Right renal cortex interstitium (tissue), 3 donors: ENCODE measurements around the gene CCDC127. TPM values are rescaled to one million over a fixed set of nuclear protein-coding genes. Genes with fewer than 3 reads are reported as not detected.
"Not testable (repeated sequence)": the region's sequence is repeated elsewhere in the genome, so short reads cannot be mapped to it uniquely, and the experiment has no call there.

Experiments used
- DNase-seq, 3 donors: peaks; one replicate each; pipeline ENCODE4 v3.0.0-alpha.2; 2013; ENCODE audit warnings: low read depth in 3 of 3, low spot score in 2 of 3
- polyA plus RNA-seq, 3 donors: library from polyadenylated mRNA; unstranded; fragments of 120-200 nt; gene quantifications; one replicate each; pipeline ENCODE4 v1.2.1, GENCODE V29; 2013; ENCODE audit not compliant: insufficient read length in 3 of 3

CCDC127 gene
- polyA plus RNA-seq, 3 donors, result 11.2 to 14.8 (median 11.7) TPM

GRCh38 chr5:204462-204861 lies 13.5 kb downstream of the CCDC127 start:
- no peak for DNase-seq

DNA sequence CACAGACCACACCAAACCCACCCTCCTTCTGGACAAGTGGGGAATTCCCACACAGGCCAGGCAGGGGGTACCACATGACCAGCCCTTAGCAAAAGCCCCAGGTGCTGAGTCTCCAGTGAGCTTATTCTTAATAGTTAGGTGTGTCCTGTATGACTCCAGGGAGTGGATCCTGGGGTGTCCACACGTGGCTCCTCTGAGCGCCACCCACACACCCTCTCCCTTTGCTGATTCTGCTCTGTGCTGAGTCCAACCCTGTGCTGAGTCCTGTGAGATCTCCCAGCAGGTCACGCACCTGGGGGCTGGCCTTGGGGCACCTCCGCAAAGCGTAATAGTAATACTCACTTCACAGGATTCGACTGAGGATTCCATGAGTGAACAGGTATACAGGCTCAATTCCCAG lies 14.0 kb downstream of the CCDC127 start:
- no peak for DNase-seq

DNA sequence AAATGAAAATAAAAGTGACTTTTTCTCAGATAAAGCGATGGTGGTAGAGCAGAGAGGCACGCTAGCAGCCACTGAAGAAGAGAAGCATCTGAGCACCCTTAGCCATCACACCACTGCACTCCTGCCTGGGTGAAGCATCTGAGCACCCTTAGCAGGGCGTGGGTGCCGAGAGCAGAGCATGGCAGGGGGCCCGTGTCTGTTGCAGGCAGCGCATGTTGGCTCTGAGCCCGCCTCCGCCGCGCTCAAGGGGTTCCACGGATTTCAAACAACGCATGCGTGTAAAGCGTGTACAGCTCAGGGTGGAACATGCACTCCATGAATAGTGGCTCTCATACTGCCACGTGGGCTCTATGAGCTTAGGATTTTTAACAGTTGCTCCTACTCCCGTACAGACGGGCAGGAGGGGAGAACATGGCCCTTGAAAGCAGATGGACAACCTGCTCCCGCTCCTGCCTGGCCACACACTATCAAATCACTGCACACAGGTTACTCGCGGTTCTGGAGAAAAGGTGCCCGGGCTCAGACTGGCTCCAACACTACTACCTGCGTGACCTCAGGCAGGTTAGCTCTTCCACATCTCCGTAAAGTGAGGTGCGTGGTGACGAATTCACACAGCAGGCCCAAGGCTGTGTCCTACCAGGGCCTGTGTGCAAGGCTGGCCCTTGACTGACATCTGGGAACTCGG lies 14.6 kb downstream of the CCDC127 start:
- DNase-seq, result no peak

GRCh38 chr5:201672-202071 lies 16.3 kb downstream of the CCDC127 start:
- no peak for DNase-seq

DNA sequence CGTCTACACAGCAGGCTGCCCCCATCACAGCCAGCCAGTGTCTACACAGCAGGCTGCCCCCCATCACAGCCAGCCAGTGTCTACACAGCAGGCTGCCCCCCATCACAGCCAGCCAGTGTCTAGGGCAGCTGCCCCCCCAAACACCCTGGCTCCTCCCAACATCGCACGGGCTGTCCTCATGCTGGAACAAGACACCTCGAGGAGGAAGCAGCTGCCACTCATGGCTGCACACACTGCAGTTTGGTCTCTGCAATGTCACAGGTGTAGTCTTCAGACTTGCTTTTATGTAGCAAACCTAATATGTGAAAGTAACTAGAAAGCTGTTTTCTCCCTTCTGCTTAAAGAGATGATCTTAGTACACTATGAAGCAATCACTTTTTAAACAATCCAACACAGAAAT lies 17.0 kb downstream of the CCDC127 start:
- no peak for DNase-seq

- no peak for DNase-seq
These were observed 17.9 kb downstream of the CCDC127 start for GRCh38 chr5:199950-200645.

DNA sequence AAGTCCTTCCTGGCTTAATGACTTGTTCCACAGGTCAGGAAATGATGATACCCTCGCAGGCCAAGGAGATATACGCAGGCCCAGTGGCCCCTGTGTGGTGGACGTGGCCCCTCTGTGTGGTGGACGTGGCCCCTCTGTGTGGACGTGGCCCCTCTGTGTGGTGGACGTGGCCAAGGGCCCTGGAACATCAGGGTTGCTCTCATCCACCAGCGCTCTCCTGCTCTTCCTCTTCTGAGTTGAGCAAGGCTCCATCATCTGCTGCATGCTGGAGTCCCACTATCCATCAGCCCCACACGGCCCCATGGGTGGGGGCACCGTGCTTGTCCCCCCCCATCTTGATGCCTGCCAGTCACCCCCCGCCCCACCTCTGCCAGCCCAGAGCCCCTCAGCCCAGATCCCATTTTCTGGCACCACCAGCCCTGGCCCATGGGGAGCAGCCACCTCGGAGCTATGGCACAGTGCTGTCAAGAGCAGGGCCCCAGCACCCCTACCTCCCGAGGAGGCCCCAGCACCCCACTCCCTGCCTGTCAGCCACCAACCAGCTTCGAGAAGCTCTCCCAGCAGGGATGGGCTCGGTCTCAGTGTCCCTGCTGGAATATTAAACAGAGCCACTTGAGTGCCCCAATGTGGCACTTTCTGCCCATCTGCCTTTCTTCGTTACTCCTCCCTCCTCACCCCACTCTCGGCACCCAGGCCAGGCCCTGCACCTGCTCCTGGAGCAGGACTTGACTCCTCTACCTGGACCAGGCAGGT lies 18.6 kb downstream of the CCDC127 start:
- DNase-seq, result no peak

DNA sequence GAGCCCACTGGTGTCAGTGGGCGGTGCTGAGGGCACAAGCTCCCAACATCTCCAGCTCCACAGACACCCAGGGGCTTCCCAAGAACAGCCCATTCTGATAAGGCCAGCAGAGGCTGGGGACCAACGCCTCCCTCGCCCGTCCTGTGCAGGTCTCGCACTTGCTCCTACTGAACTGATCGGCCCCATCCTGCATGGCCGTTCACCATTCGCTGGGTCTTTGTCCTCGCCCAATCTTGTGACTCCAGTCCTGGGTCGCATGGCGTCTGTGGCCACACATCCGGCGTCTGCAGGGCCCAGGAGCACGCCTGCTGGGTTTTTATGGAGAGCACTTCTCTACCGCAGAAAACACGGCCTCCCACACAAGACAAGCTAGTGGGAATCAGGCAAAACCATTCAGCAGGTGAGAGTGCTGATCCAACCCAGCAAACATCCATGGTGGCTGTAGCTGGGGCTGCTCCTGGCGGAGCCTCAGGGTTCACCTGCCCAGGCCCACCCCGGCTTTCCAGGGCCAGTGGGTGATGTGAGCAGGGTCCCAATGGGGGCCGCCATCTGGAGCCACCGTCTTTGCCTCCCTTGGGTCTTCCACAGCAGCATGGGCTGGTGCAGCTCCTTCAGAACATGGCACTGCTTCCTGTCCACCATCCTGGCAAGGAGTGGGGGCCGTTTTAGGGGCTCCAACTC lies 19.3 kb downstream of the CCDC127 start:
- DNase-seq, result no peak

DNA sequence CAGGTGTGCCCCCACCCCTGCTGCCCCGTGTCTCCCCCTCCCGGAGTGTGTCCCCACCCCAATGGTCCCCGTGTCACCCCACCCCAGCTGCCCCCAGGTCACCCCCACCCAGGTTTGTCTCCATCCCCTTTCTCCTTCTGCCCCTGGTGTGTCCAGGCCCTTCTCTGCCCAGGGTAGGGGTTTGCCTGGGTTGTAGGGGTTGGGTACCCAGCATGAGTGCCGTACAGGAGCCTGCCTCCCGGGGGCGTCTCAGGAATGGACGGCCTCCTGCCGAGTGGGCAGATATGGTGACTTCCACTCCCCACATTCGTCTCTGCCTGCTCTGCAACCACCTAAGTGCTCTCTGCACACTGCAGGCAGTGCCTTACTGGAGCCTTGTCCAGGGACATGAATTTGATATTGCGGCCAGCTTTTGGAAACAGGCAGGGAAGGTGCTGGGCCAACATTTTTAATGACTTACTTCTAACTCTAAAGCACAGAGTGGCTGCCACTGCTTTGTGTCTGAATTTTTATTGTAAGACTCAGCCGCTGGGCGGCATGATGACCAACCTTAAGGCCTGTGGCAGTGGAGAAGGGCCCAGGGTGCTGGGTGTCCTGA lies 20.0 kb downstream of the CCDC127 start:
- no peak for DNase-seq

GRCh38 chr5:197031-197430 lies 20.9 kb downstream of the CCDC127 start:
- not testable (repeated sequence) for DNase-seq

DNA sequence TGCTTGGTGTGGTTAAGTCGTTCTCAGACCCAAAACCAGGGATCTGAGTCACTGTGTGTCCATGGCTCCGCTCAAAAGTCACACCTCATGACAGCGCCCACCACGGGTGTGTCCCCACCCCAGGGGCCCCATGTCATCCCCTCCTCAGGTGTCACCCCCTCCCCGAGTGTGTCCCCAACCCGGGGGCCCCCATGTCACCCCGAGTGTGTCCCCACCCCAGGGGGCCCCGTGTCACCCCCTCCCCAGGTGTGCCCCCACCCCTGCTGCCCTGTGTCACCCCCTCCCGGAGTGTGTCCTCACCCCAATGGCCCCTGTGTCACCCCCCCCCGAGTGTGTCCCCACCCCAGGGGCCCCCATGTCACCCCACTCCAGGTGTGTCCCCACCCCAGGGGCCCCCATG lies 21.6 kb downstream of the CCDC127 start:
- DNase-seq, result no peak

- no peak for DNase-seq
These were observed 22.4 kb downstream of the CCDC127 start for GRCh38 chr5:195401-196160.

DNA sequence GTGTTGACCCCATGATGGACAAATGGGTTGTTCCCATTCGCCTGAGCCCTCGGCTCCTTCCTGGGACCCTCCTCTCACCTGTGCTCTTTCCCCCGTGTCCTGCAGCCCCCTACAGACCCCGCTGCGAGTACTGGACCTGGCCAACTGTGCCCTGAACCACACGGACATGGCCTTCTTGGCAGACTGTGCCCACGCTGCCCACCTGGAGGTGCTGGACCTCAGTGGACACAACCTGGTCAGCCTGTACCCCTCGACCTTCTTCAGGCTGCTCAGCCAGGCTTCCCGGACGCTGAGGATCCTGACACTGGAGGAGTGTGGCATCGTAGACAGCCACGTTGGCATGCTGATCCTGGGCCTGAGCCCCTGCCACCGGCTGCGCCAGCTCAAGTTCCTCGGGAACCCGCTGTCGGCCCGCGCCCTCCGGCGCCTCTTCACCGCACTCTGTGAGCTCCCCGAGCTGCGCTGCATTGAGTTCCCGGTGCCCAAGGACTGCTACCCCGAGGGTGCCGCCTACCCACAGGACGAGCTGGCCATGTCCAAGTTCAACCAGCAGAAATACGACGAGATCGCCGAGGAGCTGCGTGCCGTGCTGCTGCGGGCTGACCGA lies 23.2 kb downstream of the CCDC127 start:
- no peak for DNase-seq

DNA sequence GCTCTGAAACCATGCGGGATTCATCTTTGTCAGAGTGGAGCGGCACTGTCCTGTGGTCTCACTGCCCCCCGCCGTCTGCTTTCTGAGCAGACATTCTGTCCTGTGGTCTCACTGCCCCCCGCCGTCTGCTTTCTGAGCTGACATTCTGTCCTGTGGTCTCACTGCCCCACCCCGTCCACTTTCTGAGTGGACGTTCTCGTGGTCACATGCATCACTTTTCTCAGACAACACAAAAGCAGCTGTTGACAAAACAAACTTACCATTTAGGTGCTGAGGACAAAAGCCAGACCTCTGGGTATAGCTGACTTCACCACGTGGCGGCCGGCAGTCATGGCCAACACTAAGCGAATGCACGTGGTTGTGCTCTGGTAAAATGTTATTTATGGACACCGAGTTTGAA lies 23.9 kb downstream of the CCDC127 start:
- DNase-seq, result no peak

DNA sequence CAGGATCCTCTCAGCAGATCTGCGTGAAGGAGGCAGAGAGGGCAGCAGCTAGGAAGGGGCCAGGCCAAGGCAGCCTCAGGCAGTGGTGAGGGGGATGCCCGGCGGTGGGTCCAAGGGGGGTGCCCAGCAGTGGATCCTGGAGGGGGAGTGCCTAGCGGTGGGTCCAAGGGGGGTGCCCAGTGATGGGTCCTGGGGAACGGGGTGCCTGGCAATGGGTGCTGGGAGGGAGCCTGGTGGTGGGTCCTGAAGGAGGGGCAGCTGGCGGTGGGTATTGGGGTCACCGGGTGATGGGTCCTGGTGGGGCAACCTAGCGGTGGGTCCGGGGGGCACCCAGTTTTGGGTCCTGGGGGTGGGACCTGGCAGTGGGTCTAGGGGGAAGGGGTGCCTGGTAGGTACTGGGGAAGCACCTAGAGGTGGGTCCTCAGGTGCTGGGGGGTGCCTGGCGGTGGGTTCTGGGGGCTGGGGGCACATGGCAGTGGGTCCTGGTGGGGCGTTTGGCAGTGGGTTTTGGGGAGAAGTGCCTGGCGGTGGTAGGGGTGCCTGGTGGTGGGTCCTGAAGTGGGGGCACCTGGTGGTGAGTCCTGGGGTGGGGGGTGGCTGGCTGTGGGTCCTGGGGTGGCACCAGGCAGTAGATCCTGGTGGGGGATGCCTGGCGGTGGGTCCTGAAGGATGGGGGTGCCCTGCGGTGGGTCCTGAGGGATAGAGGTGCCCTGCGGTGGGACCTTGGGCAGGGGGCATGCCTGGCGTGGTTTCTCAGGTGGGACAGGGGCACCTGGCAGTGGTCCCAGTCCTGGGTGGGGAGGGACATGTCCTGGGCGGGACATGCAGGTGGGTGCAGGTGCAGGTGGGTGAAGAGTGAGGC lies 24.8 kb downstream of the CCDC127 start:
- DNase-seq, result no peak

DNA sequence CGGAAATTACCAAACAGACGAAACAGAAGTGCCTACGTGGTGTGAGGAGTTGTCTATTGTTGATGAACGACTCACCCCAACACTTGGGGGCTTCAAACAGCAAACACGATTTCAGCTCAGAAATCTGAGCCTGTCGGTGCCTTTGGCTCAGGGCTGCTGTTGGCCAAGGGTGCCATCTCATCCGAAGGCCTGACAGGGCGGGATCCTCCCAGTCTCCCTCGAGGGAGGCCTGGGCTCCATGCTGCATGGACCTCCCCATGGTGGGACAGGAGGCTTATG lies 25.3 kb downstream of the CCDC127 start:
- no peak for DNase-seq

DNA sequence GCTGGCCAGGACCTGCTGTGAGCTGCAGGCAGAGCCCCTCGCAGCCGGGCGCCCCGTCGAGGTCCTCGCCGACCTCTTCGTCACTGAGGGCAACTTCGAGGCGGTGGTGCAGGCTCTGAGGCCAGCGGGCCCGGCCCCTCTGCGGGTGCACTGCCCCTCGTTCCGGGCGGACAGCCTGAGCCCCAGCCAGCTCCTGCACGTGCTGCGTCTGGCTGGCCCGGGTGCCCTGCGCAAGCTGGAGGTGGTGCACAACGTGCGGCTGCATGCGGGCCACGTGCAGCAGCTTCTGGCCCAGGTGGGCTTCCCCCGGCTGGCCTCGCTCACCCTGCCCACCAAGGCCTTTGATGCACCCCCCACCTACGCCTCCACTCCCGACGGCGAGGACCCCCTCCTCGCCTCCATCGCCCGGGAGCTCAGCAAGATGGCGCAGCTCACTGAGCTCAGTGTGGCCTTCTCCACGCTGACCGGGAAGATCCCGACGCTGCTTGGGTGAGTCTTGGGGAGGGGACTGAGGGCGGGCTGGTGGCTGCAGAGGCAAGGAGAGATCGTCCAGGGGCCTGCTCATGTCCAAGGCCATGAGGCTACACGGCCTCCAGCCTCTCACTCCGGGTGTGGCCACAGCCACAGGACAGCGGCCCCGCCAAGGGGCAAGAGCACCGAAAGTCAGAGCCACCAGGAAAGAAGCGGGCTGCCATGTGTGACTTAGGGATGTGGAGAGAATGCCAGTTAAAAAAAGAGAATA lies 25.8 kb downstream of the CCDC127 start:
- DNase-seq, result no peak
